IMR-90 (cell line): Measurements from ENCODE around the gene CC2D2B. TPM values are rescaled to one million over a fixed set of nuclear protein-coding genes. Genes with fewer than 3 reads are reported as not detected.

Experiments used
- ATAC-seq: fragments of 200-7000 bp; cut with Tn5 transposase; 2 replicates; pipeline ENCODE4 v1.9.1; 2020; ENCODE audit warnings: low read depth, mild to moderate bottlenecking, moderate library complexity
- BruUV-seq: library from RNA; stranded (reverse); fragments of 400-500 nt; replicated peaks from 2 replicates; lab custom pipeline; 2021; lab: Mats Ljungman, UMichigan
- CTCF ChIA-PET: fragments of 300-600 bp; formaldehyde crosslinking; extraction: SDS; loops from one replicate; lab custom pipeline; 2021; ENCODE audit warnings: antibody characterized with exemption; lab: Yijun Ruan, JAX
- POLR2A ChIA-PET: fragments of 300-600 bp; sonication (Branson Sonifier 250); formaldehyde crosslinking; loops from one replicate; lab custom pipeline; 2022; ENCODE audit warnings: antibody characterized with exemption; ENCODE audit not compliant: unreplicated experiment; lab: Charles Lee
- DNase-seq: peaks from one replicate; pipeline ENCODE4 v3.0.0; 2013
- H2AFZ ChIP-seq: replicated peaks from 2 replicates; pipeline ENCODE3; 2013; ENCODE audit warnings: low read length, mild to moderate bottlenecking; ENCODE audit not compliant: poor library complexity
- H2AK5ac ChIP-seq: 2 replicates; pipeline ENCODE4 v1.6.1; 2013; ENCODE audit warnings: low read depth, low read length, inconsistent platforms
- H2AK9ac ChIP-seq: replicated peaks from 2 replicates; pipeline ENCODE3; 2013; ENCODE audit warnings: mild to moderate bottlenecking, low read depth, low read length, moderate library complexity; ENCODE audit not compliant: poor library complexity
- H2BK120ac ChIP-seq: 2 replicates; pipeline ENCODE4 v1.6.1; 2013; ENCODE audit warnings: low read depth, low read length, inconsistent platforms
- H2BK15ac ChIP-seq: 3 replicates; pipeline ENCODE4 v1.6.1; 2013; ENCODE audit warnings: low read depth, low read length, inconsistent platforms
- H2BK20ac ChIP-seq: 2 replicates; pipeline ENCODE4 v1.6.1; 2013; ENCODE audit warnings: low read depth, mild to moderate bottlenecking, inconsistent platforms, low read length, moderate library complexity
- H2BK5ac ChIP-seq: 2 replicates; pipeline ENCODE4 v1.6.1; 2013; ENCODE audit warnings: mild to moderate bottlenecking, low read depth, low read length, inconsistent platforms; ENCODE audit not compliant: poor library complexity, severe bottlenecking
- H3K14ac ChIP-seq: replicated peaks from 2 replicates; pipeline ENCODE4 v1.6.1; 2013; ENCODE audit warnings: low read depth, low read length, inconsistent platforms
- H3K18ac ChIP-seq: 2 replicates; pipeline ENCODE4 v1.6.1; 2013; ENCODE audit warnings: low read depth, low read length, control low read depth
- H3K23ac ChIP-seq: 2 replicates; pipeline ENCODE4 v1.6.1; 2013; ENCODE audit warnings: low read depth, low read length, inconsistent platforms
- H3K27ac ChIP-seq: 2 replicates; pipeline ENCODE4 v1.5.1; 2013; ENCODE audit warnings: mild to moderate bottlenecking, control low read depth, low read length; ENCODE audit not compliant: insufficient read depth
- H3K27me3 ChIP-seq: 2 replicates; pipeline ENCODE4 v1.6.1; 2013; ENCODE audit warnings: low read length; ENCODE audit not compliant: control insufficient read depth, insufficient read depth
- H3K36me3 ChIP-seq: 2 replicates; pipeline ENCODE4 v1.6.1; 2013; ENCODE audit warnings: low read length, mixed read lengths; ENCODE audit not compliant: control insufficient read depth, insufficient read depth
- H3K4ac ChIP-seq: 2 replicates; pipeline ENCODE4 v1.6.1; 2013; ENCODE audit warnings: low read depth, low read length, inconsistent platforms
- H3K4me1 ChIP-seq: 2 replicates; pipeline ENCODE4 v1.6.1; 2013; ENCODE audit warnings: low read length, mixed read lengths; ENCODE audit not compliant: control insufficient read depth, insufficient read depth
- H3K4me2 ChIP-seq: 2 replicates; pipeline ENCODE4 v1.6.1; 2013; ENCODE audit warnings: low read depth, mild to moderate bottlenecking, control low read depth, low read length, moderate library complexity
- H3K4me3 ChIP-seq: 2 replicates; pipeline ENCODE4 v1.5.1; 2013; ENCODE audit warnings: low read depth, mild to moderate bottlenecking, control low read depth, low read length, moderate library complexity; ENCODE audit not compliant: insufficient read depth
- H3K56ac ChIP-seq: 2 replicates; pipeline ENCODE4 v1.6.1; 2013; ENCODE audit warnings: low read length, inconsistent platforms; ENCODE audit not compliant: insufficient read depth; ENCODE audit errors: extremely low read depth
- H3K79me1 ChIP-seq, 2 experiments: 2 replicates each; pipeline ENCODE4 v1.6.1; 2013; ENCODE audit warnings: low read length in 2 of 2, inconsistent platforms in 1 of 2, low read depth in 1 of 2
- H3K9ac ChIP-seq: 2 replicates; pipeline ENCODE4 v1.6.1; 2013; ENCODE audit warnings: low read depth, low read length, control low read depth
- H3K9me1 ChIP-seq: 2 replicates; pipeline ENCODE4 v1.6.1; 2013; ENCODE audit warnings: low read length, inconsistent platforms; ENCODE audit not compliant: insufficient read depth
- H3K9me3 ChIP-seq: 2 replicates; pipeline ENCODE4 v1.6.1; 2013; ENCODE audit warnings: low read length; ENCODE audit not compliant: control insufficient read depth, insufficient read depth
- H4K20me1 ChIP-seq: 2 replicates; pipeline ENCODE4 v1.6.1; 2013; ENCODE audit warnings: low read length, inconsistent platforms; ENCODE audit not compliant: insufficient read depth
- H4K5ac ChIP-seq: 2 replicates; pipeline ENCODE4 v1.6.1; 2013; ENCODE audit warnings: mild to moderate bottlenecking, low read depth, low read length, control low read depth
- H4K8ac ChIP-seq, 2 experiments: 2 replicates each; pipeline ENCODE4 v1.6.1; 2013; ENCODE audit warnings: low read depth in 2 of 2, low read length in 2 of 2, control low read depth in 1 of 2, inconsistent platforms in 1 of 2
- H4K91ac ChIP-seq: 2 replicates; pipeline ENCODE4 v1.6.1; 2013; ENCODE audit warnings: low read depth, low read length, inconsistent platforms; ENCODE audit not compliant: insufficient read depth
- BHLHE40 ChIP-seq: fragments of 150-350 bp; IDR thresholded peaks from 2 replicates; pipeline ENCODE4 v1.6.1; 2016; ENCODE audit warnings: mild to moderate bottlenecking, low read depth, low read length
- CEBPB ChIP-seq: IDR thresholded peaks from 2 replicates; pipeline ENCODE4 v1.6.1; 2012; ENCODE audit warnings: low read depth, low read length, improper control_type of control experiment
- CHD1 ChIP-seq: IDR thresholded peaks from 2 replicates; pipeline ENCODE4 v1.6.1; 2012; ENCODE audit warnings: low read depth, low read length, improper control_type of control experiment
- FOS ChIP-seq: fragments of 150-350 bp; IDR thresholded peaks from 2 replicates; pipeline ENCODE4 v1.6.1; 2016; ENCODE audit warnings: low read depth, low read length
- MAFK ChIP-seq: IDR thresholded peaks from 2 replicates; pipeline ENCODE4 v1.6.1; 2012; ENCODE audit warnings: low read depth, low read length, improper control_type of control experiment
- MAZ ChIP-seq: IDR thresholded peaks from 2 replicates; pipeline ENCODE4 v1.6.1; 2012; ENCODE audit warnings: low read depth, mild to moderate bottlenecking, low read length, improper control_type of control experiment, moderate library complexity, borderline replicate concordance
- MXI1 ChIP-seq: IDR thresholded peaks from 2 replicates; pipeline ENCODE4 v1.6.1; 2012; ENCODE audit warnings: low read depth, mild to moderate bottlenecking, low read length, moderate library complexity, borderline replicate concordance
- NFE2L2 ChIP-seq: fragments of 150-350 bp; IDR thresholded peaks from 2 replicates; pipeline ENCODE4 v1.6.1; 2016; ENCODE audit warnings: low read depth, mild to moderate bottlenecking, low read length
- POLR2A ChIP-seq: IDR thresholded peaks from 2 replicates; pipeline ENCODE4 v1.6.1; 2012; ENCODE audit warnings: mild to moderate bottlenecking, low read depth, low read length
- RAD21 ChIP-seq: IDR thresholded peaks from 2 replicates; pipeline ENCODE4 v1.6.1; 2012; ENCODE audit warnings: low read length, improper control_type of control experiment
- WGBS, 2 experiments: methylation state at CpG; one replicate each; pipeline versions ENCODE4 v1.1.5 to v1.1.7; 2013; ENCODE audit warnings: missing lambda C conversion rate in 2 of 2; ENCODE audit not compliant: insufficient read length in 1 of 2; ENCODE audit errors: extremely low coverage in 2 of 2; 5-methylcytosine and 5-hydroxymethylcytosine counted together
- dilution Hi-C: fragments of 300-500 bp; cut with HindIII; formaldehyde crosslinking; loops from one replicate; pipeline ENCODE4 v1.14.3; 2018; ENCODE audit warnings: low sequenced_read_pairs; ENCODE audit not compliant: unreplicated experiment
- in situ Hi-C: fragments of 300-500 bp; cut with MboI; formaldehyde crosslinking; loops from 3 replicates; pipeline ENCODE4 v1.14.3; 2019; ENCODE audit warnings: low sequenced_read_pairs, inconsistent platforms, mixed read lengths
- intact Hi-C: fragments of 100-400 bp; cut with micrococcal nuclease; formaldehyde crosslinking; loops from 2 replicates; pipeline ENCODE4 v1.10.0; 2022
- polyA plus RNA-seq, 3 experiments: library from polyadenylated mRNA; depleted of rRNA; stranded (reverse); fragments of >200 nt; gene quantifications; 2 replicates each; pipeline ENCODE4 v1.2.3, GENCODE V29; 2012; ENCODE audit warnings: low replicate concordance in 1 of 3
- total RNA-seq: library from RNA; depleted of rRNA; stranded (reverse); fragments of >200 nt; gene quantifications from 2 replicates; pipeline ENCODE4 v1.2.3, GENCODE V29; 2012
- TF ChIP-seq, protein P1 (sequence below): fragments of 150-350 bp; IDR thresholded peaks from 2 replicates; pipeline ENCODE4 v1.6.1; 2017; ENCODE audit warnings: mild to moderate bottlenecking, antibody characterized with exemption, low read length, low read depth
- TF ChIP-seq, protein P2 (sequence below): fragments of 150-350 bp; IDR thresholded peaks from 2 replicates; pipeline ENCODE4 v1.6.1; 2016; ENCODE audit warnings: low read depth, mild to moderate bottlenecking, low read length, moderate library complexity, borderline replicate concordance

The CC2D2B gene
- total and polyA plus RNA-seq, 2 of the 4 experiments (the other 2 are of a cell fraction), result not detected

DNA sequence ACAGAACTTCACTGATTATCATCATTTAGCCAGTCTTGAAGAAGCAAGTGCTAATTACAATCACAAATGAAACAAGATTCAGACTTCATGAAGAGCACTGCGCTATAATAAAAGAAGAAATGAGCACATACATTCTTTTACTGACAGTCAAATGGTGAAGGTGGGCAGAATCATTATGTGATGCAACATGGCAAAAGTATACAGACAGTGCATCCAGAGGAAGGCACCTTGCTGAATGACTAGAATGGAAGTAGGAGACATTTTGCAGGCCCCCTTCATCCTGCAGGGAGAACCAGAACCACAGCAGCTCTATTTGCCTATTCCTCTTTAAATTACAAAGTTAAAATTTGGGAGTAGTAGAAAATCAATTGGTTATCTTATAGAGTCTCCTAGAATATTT, 31.0 kb upstream of the CC2D2B start:
- CTCF ChIA-PET, result no interaction called here
- H3K18ac ChIP-seq, result no peak overlapping the region
- no CpG with 5 or more reads among the region's 1 CpG for WGBS, 2 experiments

More for the DNA sequence above, 31.0 kb upstream of the CC2D2B start:
- H3K27me3 ChIP-seq, result no peaks in the 10 kb centered on the region
- H4K5ac ChIP-seq, result no peak overlapping the region
- H3K9me3 ChIP-seq, result no peaks in the 10 kb centered on the region
- H2AFZ ChIP-seq, result no peak overlapping the region
- POLR2A ChIA-PET, result no interaction called here
- no peak overlapping the region for H2BK5ac ChIP-seq
- DNase-seq (no peak), ATAC-seq (no peak)
- H2AK5ac ChIP-seq, result no peak overlapping the region
- H3K56ac ChIP-seq, result no peak overlapping the region
- no peaks in the 10 kb centered on the region for H3K36me3 ChIP-seq
- H3K4ac ChIP-seq, result no peak overlapping the region
- no peaks in the 10 kb centered on the region for H3K79me1 ChIP-seq
- no peak overlapping the region for H4K8ac ChIP-seq
- no peak overlapping the region for H3K14ac ChIP-seq
- no peaks in the 10 kb centered on the region for H3K4me1 ChIP-seq
- no peaks in the 10 kb centered on the region for H4K20me1 ChIP-seq
- dilution Hi-C loops (no loop called here), intact Hi-C loops (no loop called here), in situ Hi-C loops (no loop called here)
- H2AK9ac ChIP-seq, result no peak overlapping the region
- no peak overlapping the region for H3K9ac ChIP-seq
- H2BK15ac ChIP-seq, result no peak overlapping the region
- no peak for TF ChIP-seq CHD1
- TF ChIP-seq, protein P1, sequence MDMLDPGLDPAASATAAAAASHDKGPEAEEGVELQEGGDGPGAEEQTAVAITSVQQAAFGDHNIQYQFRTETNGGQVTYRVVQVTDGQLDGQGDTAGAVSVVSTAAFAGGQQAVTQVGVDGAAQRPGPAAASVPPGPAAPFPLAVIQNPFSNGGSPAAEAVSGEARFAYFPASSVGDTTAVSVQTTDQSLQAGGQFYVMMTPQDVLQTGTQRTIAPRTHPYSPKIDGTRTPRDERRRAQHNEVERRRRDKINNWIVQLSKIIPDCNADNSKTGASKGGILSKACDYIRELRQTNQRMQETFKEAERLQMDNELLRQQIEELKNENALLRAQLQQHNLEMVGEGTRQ, result no peak
- TF ChIP-seq POLR2A, result no peak
- no peak for TF ChIP-seq MAZ
- no peak for TF ChIP-seq MAFK
- TF ChIP-seq MXI1, result no peak
- TF ChIP-seq RAD21, result no peak
- TF ChIP-seq NFE2L2, result no peak
- TF ChIP-seq CEBPB, result no peak
- no peak for TF ChIP-seq FOS
- TF ChIP-seq BHLHE40, result no peak
- TF ChIP-seq, protein P2, sequence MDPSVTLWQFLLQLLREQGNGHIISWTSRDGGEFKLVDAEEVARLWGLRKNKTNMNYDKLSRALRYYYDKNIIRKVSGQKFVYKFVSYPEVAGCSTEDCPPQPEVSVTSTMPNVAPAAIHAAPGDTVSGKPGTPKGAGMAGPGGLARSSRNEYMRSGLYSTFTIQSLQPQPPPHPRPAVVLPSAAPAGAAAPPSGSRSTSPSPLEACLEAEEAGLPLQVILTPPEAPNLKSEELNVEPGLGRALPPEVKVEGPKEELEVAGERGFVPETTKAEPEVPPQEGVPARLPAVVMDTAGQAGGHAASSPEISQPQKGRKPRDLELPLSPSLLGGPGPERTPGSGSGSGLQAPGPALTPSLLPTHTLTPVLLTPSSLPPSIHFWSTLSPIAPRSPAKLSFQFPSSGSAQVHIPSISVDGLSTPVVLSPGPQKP, result no peak
- no peak overlapping the region for H2BK120ac ChIP-seq
- H3K27ac ChIP-seq, result no peak overlapping the region
- no peak overlapping the region for H3K23ac ChIP-seq
- no peaks in the 10 kb centered on the region; the same call in 1 of the 2 replicates for H3K9me1 ChIP-seq
- no peak overlapping the region for H2BK20ac ChIP-seq
- no TSS peak for BruUV-seq
- no peak overlapping the region for H3K4me2 ChIP-seq
- no peak overlapping the region for H3K4me3 ChIP-seq
- H4K91ac ChIP-seq, result no peak overlapping the region
